GM12878 (cell line): Measurements from ENCODE around the gene SPHK1. TPM values are rescaled to one million over a fixed set of nuclear protein-coding genes. Genes with fewer than 3 reads are reported as not detected.

Source experiments
- E2F8 ChIP-seq: fragments of 450-650 bp; IDR thresholded peaks from 2 replicates; pipeline ENCODE4 v1.6.1; 2018; ENCODE audit warnings: mild to moderate bottlenecking, low read depth, moderate library complexity; ENCODE audit not compliant: partially characterized antibody
- EP300 ChIP-seq, 2 experiments: fragments of 150-350 bp in 1 of 2; IDR thresholded peaks; 2 replicates each; pipeline ENCODE4 v1.6.1; 2011 to 2012; ENCODE audit warnings: low read depth in 2 of 2, low read length in 2 of 2, borderline replicate concordance in 1 of 2, improper control_type of control experiment in 1 of 2, inconsistent platforms in 1 of 2; ENCODE audit not compliant: control insufficient read depth in 1 of 2
- IKZF1 ChIP-seq: fragments of 450-650 bp; conservative IDR thresholded peaks from 2 replicates; pipeline ENCODE4 v1.6.1; 2017; ENCODE audit warnings: antibody characterized with exemption, mild to moderate bottlenecking
- MYB ChIP-seq: fragments of 150-350 bp; IDR thresholded peaks from 2 replicates; pipeline ENCODE4 v1.6.1; 2014; ENCODE audit warnings: mild to moderate bottlenecking, low read depth, low read length, borderline replicate concordance
- NFYA ChIP-seq: IDR thresholded peaks from 2 replicates; pipeline ENCODE4 v1.6.1; 2011; ENCODE audit warnings: low read depth, mild to moderate bottlenecking, low read length, improper control_type of control experiment, borderline replicate concordance
- SREBF1 ChIP-seq: IDR thresholded peaks from 2 replicates; pipeline ENCODE4 v1.6.1; 2012; ENCODE audit warnings: mild to moderate bottlenecking, low read length
- USF2 ChIP-seq: IDR thresholded peaks from 2 replicates; pipeline ENCODE4 v1.6.1; 2011; ENCODE audit warnings: low read depth, low read length, improper control_type of control experiment, borderline replicate concordance
- ZNF207 ChIP-seq: fragments of 450-650 bp; IDR thresholded peaks from 2 replicates; pipeline ENCODE4 v1.6.1; 2014; ENCODE audit warnings: antibody characterized with exemption, mild to moderate bottlenecking, borderline replicate concordance
- polyA plus RNA-seq, 11 experiments: library from polyadenylated mRNA; depleted of rRNA in 4 of 11; unstranded in 6 of 11; stranded (reverse) in 5 of 11; fragments of >200 nt; fragmentation: Nextera tagmentation in 4 of 11; fragmentation: Illumina TruSeq in 1 of 11; extraction: Ambion mirVana in 4 of 11; extraction: Trizol in 1 of 11; gene quantifications; 1 replicate in 1 of 11; 2 replicates in 10 of 11; pipeline versions ENCODE4 v1.2.1 to v1.2.3, GENCODE V29; 2011 to 2016; ENCODE audit warnings: inconsistent platforms in 2 of 11, missing spikeins in 2 of 11, low read depth in 1 of 11
- total RNA-seq, 4 experiments: library from RNA; depleted of rRNA in 3 of 4; stranded (reverse); fragments of >200 nt in 3 of 4; fragmentation: Illumina TruSeq in 1 of 4; extraction: Trizol in 1 of 4; gene quantifications; 2 replicates each; pipeline versions ENCODE4 v1.2.1 to v1.2.3, GENCODE V29; 2013 to 2021

Gene SPHK1
- total and polyA plus RNA-seq, 10 of the 15 experiments (the other 5 are each of a cell fraction or from before 2014, with no cell fraction given): 0.09 to 1.1 (median 0.36) TPM; not detected in 2

- no peak for TF ChIP-seq USF2
- TF ChIP-seq E2F8: no peak
- TF ChIP-seq ZNF207: no peak
- TF ChIP-seq SREBF1: no peak
- TF ChIP-seq NFYA: no peak
- TF ChIP-seq IKZF1: no peak
- no peak for TF ChIP-seq EP300 (IDR thresholded peaks at IDR 0.05; ENCODE audit: borderline replicate concordance in 1 of 2, control insufficient read depth in 1 of 2, low read depth in 2 of 2, low read length in 2 of 2)
- no peak for TF ChIP-seq MYB
Measured at GRCh38 chr17:76369804-76370203, 14.6 kb upstream of the SPHK1 start (continued).
